Measurements from ENCODE around the gene HPCA. TPM values are rescaled to one million over a fixed set of nuclear protein-coding genes. Genes with fewer than 3 reads are reported as not detected.
"Not testable (repeated sequence)": the region's sequence is repeated elsewhere in the genome, so short reads cannot be mapped to it uniquely, and the experiment has no call there.

The HPCA gene
- total RNA-seq, 1 donor from 2014 or later = not detected

GRCh38 chr1:32903991-32904785 is 17.9 kb downstream of the HPCA start:
- no peak for ATAC-seq

- no peak for ATAC-seq
Measured at GRCh38 chr1:32904797-32905196, 18.5 kb downstream of the HPCA start.

GRCh38 chr1:32905588-32905987 is 19.3 kb downstream of the HPCA start:
- not testable (repeated sequence) for ATAC-seq

- ATAC-seq = no peak
Measured at GRCh38 chr1:32906654-32907053, 20.4 kb downstream of the HPCA start.

- ATAC-seq = no peak
Measured at GRCh38 chr1:32907435-32907834, 21.1 kb downstream of the HPCA start.

GRCh38 chr1:32910319-32910718 is 24.0 kb downstream of the HPCA start:
- ATAC-seq = no peak

GRCh38 chr1:32915766-32916706 is 29.7 kb downstream of the HPCA start:
- ATAC-seq = no peak

GRCh38 chr1:32917521-32917920 is 31.2 kb downstream of the HPCA start:
- ATAC-seq = no peak

- ATAC-seq = no peak
Measured at GRCh38 chr1:32918179-32918578, 31.9 kb downstream of the HPCA start.

GRCh38 chr1:32919811-32920733 is 33.8 kb downstream of the HPCA start:
- ATAC-seq = no peak

- no peak for ATAC-seq
Measured at GRCh38 chr1:32920833-32921232, 34.5 kb downstream of the HPCA start.

GRCh38 chr1:32924881-32925344 is 38.6 kb downstream of the HPCA start:
- ATAC-seq = peak; percentile 34

GRCh38 chr1:32925403-32926162 is 39.3 kb downstream of the HPCA start:
- no peak for ATAC-seq

GRCh38 chr1:32926562-32926961 is 40.3 kb downstream of the HPCA start:
- no peak for ATAC-seq

GRCh38 chr1:32927441-32927840 is 41.1 kb downstream of the HPCA start:
- ATAC-seq = no peak

- ATAC-seq = no peak
Measured at GRCh38 chr1:32928285-32928684, 42.0 kb downstream of the HPCA start.

GRCh38 chr1:32928715-32929114 is 42.4 kb downstream of the HPCA start:
- ATAC-seq = no peak

- no peak for ATAC-seq
Measured at GRCh38 chr1:32929366-32929765, 43.1 kb downstream of the HPCA start.

GRCh38 chr1:32931760-32932159 is 45.5 kb downstream of the HPCA start:
- no peak for ATAC-seq

- ATAC-seq = no peak
Measured at GRCh38 chr1:32933742-32934322, 47.5 kb downstream of the HPCA start.

- no peak for ATAC-seq
Measured at GRCh38 chr1:32934535-32934934, 48.2 kb downstream of the HPCA start.

All from esophagus mucosa (tissue), 1 donor.